HEK293T (cell line): ENCODE measurements around the gene MATN3.

Experiments used
- CTCF ChIA-PET: fragments of 350-600 bp; formaldehyde crosslinking; extraction: SDS; loops from one replicate; lab custom pipeline; 2021; ENCODE audit warnings: antibody characterized with exemption, inconsistent platforms; lab: Yijun Ruan, JAX
- POLR2A ChIA-PET: fragments of 350-600 bp; formaldehyde crosslinking; extraction: SDS; loops from one replicate; lab custom pipeline; 2020; ENCODE audit warnings: antibody characterized with exemption, inconsistent platforms; lab: Yijun Ruan, JAX
- DNase-seq: peaks from one replicate; pipeline ENCODE4 v3.0.0; 2012; ENCODE audit warnings: mixed read lengths; ENCODE audit errors: extremely low spot score
- ARNT ChIP-seq: fragments of 450-650 bp; IDR thresholded peaks from 2 replicates; pipeline ENCODE4 v1.6.1; 2017; ENCODE audit warnings: mild to moderate bottlenecking
- BHLHE40 ChIP-seq: fragments of 450-650 bp; IDR thresholded peaks from 2 replicates; pipeline ENCODE4 v1.6.1; 2016; ENCODE audit warnings: mild to moderate bottlenecking, moderate library complexity, borderline replicate concordance
- CTBP1 ChIP-seq: fragments of 450-650 bp; IDR thresholded peaks from 2 replicates; pipeline ENCODE4 v1.6.1; 2016; ENCODE audit warnings: borderline replicate concordance
- ELF4 ChIP-seq: fragments of 450-650 bp; IDR thresholded peaks from 2 replicates; pipeline ENCODE4 v1.6.1; 2017; ENCODE audit warnings: antibody characterized with exemption
- FOXA1 ChIP-seq: fragments of 450-650 bp; IDR thresholded peaks from 2 replicates; pipeline ENCODE4 v1.6.1; 2016; ENCODE audit warnings: mild to moderate bottlenecking
- FOXK2 ChIP-seq: fragments of 450-650 bp; IDR thresholded peaks from 2 replicates; pipeline ENCODE4 v1.6.1; 2016; ENCODE audit warnings: mild to moderate bottlenecking
- FOXM1 ChIP-seq: fragments of 450-650 bp; IDR thresholded peaks from 2 replicates; pipeline ENCODE4 v1.6.1; 2017; ENCODE audit warnings: mild to moderate bottlenecking, borderline replicate concordance
- HDGF ChIP-seq: fragments of 450-650 bp; IDR thresholded peaks from 2 replicates; pipeline ENCODE4 v1.6.1; 2017; ENCODE audit warnings: antibody characterized with exemption, borderline replicate concordance
- L3MBTL2 ChIP-seq: fragments of 450-650 bp; conservative IDR thresholded peaks from 2 replicates; pipeline ENCODE4 v1.6.1; 2016; ENCODE audit warnings: mild to moderate bottlenecking
- LEF1 ChIP-seq: fragments of 450-650 bp; IDR thresholded peaks from 2 replicates; pipeline ENCODE4 v1.6.1; 2017; ENCODE audit warnings: mild to moderate bottlenecking, borderline replicate concordance
- NFRKB ChIP-seq: fragments of 450-650 bp; IDR thresholded peaks from 2 replicates; pipeline ENCODE4 v1.6.1; 2016; ENCODE audit warnings: mild to moderate bottlenecking, moderate library complexity
- PKNOX1 ChIP-seq: fragments of 450-650 bp; IDR thresholded peaks from 2 replicates; pipeline ENCODE4 v1.6.1; 2016
- SP1 ChIP-seq: fragments of 450-650 bp; IDR thresholded peaks from 2 replicates; pipeline ENCODE4 v1.6.1; 2017
- SUZ12 ChIP-seq: fragments of 450-650 bp; IDR thresholded peaks from 2 replicates; pipeline ENCODE4 v1.6.1; 2016; ENCODE audit warnings: mild to moderate bottlenecking
- TARDBP ChIP-seq: fragments of 450-650 bp; IDR thresholded peaks from 2 replicates; pipeline ENCODE4 v1.6.1; 2016
- ZNF384 ChIP-seq: fragments of 450-650 bp; IDR thresholded peaks from 2 replicates; pipeline ENCODE4 v1.6.1; 2016

MATN3 gene

GRCh38 chr2:20021405-20022009 lies 9.0 kb upstream of the MATN3 start:
- DNase-seq: no peak
- TF ChIP-seq ZNF384: no peak
- TF ChIP-seq NFRKB: no peak
- no peak for TF ChIP-seq CTBP1
- no peak for TF ChIP-seq BHLHE40
- no peak for TF ChIP-seq FOXK2
- TF ChIP-seq SP1: no peak
- TF ChIP-seq L3MBTL2: no peak
- TF ChIP-seq TARDBP: no peak
- no peak for TF ChIP-seq FOXA1
- TF ChIP-seq ELF4: no peak
- TF ChIP-seq PKNOX1: no peak
- no peak for TF ChIP-seq FOXM1
- TF ChIP-seq HDGF: no peak
- no peak for TF ChIP-seq ARNT
- no peak for TF ChIP-seq SUZ12
- no peak for TF ChIP-seq LEF1
- POLR2A ChIA-PET: no interaction called here
- CTCF ChIA-PET: no interaction called here

GRCh38 chr2:20019747-20020146 lies 7.3 kb upstream of the MATN3 start:
- DNase-seq: no peak
- POLR2A ChIA-PET: no interaction called here
- CTCF ChIA-PET: no interaction called here
- TF ChIP-seq NFRKB (no peak), ARNT (no peak), TARDBP (no peak), SP1 (no peak), PKNOX1 (no peak), FOXK2 (no peak), FOXA1 (no peak), FOXM1 (no peak)

- POLR2A ChIA-PET: no interaction called here
- CTCF ChIA-PET: no interaction called here
- TF ChIP-seq L3MBTL2: no peak
- TF ChIP-seq PKNOX1: no peak
- no peak for DNase-seq
Measured at GRCh38 chr2:20018601-20019152, 6.2 kb upstream of the MATN3 start.

- ChIA-PET POLR2A (no interaction called here), CTCF (interaction anchor here (1.0 to 1.3 kb wide), 3 partner anchors 28 to 79 kb away, joined by 4 to 9 read pairs (median 7); no protein-coding TSS in a partner anchor)
- TF ChIP-seq SUZ12 (no peak), HDGF (no peak), ZNF384 (no peak), LEF1 (no peak)
- no peak for DNase-seq
Measured at GRCh38 chr2:20016346-20016745, 3.9 kb upstream of the MATN3 start.

GRCh38 chr2:20015482-20016083 lies 3.1 kb upstream of the MATN3 start:
- peak; percentile 51 for DNase-seq
- TF ChIP-seq FOXK2 (no peak), SP1 (no peak), ZNF384 (no peak), LEF1 (no peak), ARNT (no peak), NFRKB (no peak), FOXM1 (no peak), ELF4 (no peak), FOXA1 (no peak), L3MBTL2 (no peak), PKNOX1 (no peak), SUZ12 (no peak), BHLHE40 (no peak)
- ChIA-PET POLR2A (interaction anchor here (0.9 kb wide), 1 partner anchor 37 kb away, joined by 3 read pairs; no protein-coding TSS in a partner anchor), CTCF (interaction anchor here (0.6 to 1.8 kb wide), 20 partner anchors 12 to 572 kb away, joined by 3 to 10 read pairs (median 4); partner anchors contain the start of gene LAPTM4A)

GRCh38 chr2:20013126-20013849 lies 820 bp upstream of the MATN3 start:
- no peak for DNase-seq
- TF ChIP-seq FOXM1: no peak
- no peak for TF ChIP-seq PKNOX1
- TF ChIP-seq FOXA1: no peak
- no peak for TF ChIP-seq ELF4
- TF ChIP-seq HDGF: no peak
- TF ChIP-seq SP1: no peak
- no peak for TF ChIP-seq NFRKB
- TF ChIP-seq SUZ12: no peak
- no peak for TF ChIP-seq ARNT
- no peak for TF ChIP-seq LEF1
- TF ChIP-seq TARDBP: no peak
- TF ChIP-seq CTBP1: no peak
- TF ChIP-seq BHLHE40: no peak
- ChIA-PET POLR2A (no interaction called here), CTCF (interaction anchor here (0.7 kb wide), 1 partner anchor 39 kb away, joined by 3 read pairs; no protein-coding TSS in a partner anchor)
